SW480 (cell line): ENCODE results near the gene UGT2A2.
"Not testable (repeated sequence)": the region's sequence is repeated elsewhere in the genome, so short reads cannot be mapped to it uniquely, and the experiment has no call there.

Experiments used
- DNase-seq: peaks from one replicate; pipeline ENCODE4 v3.0.0-alpha.2; 2016; ENCODE audit warnings: low spot score

UGT2A2 gene

DNA sequence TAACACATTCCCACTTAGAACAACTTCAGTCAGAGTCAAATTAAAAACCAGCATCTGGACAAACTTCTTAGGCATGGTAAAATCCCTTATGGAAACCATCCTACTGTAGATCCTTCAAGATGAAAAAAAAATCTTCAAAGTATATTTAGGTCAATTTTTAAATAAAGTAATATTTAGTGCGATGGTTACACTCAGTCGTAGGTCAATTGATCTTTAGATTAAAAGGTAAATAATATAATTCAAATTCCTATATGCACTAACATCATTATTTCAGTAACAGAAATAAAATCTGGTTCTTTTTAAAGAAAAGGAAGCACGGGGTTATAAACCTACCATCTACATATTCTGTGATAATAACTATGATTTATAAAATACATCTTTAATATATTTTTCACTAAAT is at the start of gene UGT2A2:
Gene UGT2A2 (minus strand): TSS at position 101 of the 400 bp plus-strand sequence. CDS start 2 bp downstream, at position 99.
- no peak for DNase-seq

DNA sequence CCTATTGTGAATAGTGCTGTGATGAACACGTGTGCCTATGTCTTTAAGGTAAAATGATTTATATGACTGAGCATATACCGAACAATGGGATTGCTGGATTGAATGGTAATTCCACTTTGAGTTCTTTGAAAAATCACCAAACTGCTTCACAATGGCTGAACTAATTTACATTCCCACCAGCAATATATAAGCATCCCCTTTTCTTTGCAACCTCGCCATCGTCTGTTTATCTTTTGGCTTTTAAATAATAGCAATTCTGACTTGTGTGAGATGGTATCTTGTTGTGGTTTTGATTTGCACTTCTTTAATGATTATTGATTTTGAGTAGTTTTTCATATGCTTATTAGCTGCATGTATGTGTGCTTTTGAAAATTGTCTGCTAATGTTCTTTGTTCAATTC is 45.4 kb upstream of the UGT2A2 start:
- no peak for DNase-seq

DNA sequence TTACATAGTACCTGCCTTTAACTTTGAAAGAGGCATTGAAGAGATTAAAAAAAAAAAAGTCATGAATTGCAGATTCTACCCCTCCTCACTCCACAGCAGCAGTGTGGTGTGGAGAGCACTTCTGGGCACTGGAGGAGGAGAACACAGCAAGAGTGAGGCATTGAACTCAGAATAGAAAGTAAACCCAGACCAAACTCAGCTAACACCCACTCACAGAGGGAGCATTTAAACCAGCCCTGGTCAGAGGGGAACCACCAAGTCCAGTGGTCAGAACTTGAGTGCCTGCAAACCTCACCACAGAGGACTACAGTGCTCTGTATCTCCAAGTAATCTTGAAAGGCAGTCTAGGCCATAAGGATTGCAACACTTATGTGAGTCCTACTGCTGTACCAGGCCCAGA is 29.2 kb upstream of the UGT2A2 start:
- no peak for DNase-seq

DNA sequence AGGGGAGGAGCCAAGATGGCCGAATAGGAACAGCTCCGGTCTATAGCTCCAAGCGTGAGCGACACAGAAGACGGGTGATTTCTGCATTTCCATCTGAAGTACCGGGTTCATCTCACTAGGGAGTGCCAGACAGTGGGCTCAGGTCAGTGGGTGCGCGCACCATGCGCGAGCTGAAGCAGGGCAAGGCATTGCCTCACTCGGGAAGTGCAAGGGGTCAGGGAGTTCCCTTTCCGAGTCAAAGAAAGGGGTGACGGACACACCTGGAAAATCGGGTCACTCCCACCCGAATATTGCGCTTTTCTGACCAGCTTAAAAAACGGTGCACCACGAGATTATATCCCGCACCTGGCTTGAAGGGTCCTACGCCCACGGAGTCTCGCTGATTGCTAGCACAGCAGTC is 24.6 kb upstream of the UGT2A2 start:
- DNase-seq = not testable (repeated sequence)

DNA sequence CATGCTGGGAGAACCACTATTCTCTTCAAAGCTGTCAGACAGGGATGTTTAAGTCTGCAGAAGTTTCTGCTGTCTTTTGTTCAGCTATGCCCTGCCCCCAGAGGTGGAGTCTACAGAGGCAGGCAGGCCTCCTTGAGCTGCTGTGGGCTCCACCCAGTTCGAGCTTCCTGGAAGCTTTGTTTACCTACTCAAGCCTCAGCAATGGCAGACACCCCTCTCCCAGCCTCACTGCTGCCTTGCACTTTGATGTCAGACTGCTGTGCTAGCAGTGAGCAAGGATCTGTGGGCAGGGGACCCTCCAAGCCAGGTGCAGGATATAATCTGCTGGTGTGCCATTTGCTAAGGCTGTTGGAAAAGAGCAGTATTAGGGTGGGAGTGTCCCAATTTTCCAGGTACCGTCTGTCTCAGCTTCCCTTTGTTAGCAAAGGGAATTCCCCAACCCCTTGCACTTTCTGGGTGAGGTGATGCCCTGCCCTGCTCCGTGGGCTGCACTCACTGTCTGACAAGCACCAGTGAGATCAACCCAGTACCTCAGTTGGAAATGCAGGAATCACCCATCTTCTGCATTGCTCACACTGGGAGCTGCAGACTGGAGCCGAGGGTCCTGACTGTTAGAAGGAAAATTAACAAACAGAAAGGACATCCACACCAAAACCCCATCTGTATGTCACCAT is 21.8 kb upstream of the UGT2A2 start:
- not testable (repeated sequence) for DNase-seq

DNA sequence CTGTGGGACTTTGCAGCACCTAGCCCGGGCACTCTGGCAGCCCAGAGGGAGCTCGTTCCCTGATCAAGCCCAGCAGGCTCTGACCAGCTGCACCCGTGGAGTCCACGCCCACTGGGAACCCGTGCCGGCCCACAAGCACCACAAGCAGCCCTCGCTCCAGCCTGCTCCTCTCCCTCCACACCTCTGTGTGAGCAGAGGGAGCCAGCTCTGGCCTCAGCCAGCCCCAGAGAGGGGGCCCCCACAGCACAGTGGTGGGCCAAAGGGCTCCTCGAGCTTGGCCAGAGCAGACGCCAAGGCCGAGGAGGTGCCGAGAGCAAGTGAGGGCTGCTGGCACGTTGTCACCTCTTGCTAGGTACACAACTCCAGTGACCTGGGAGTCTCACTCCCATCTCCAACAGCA is 18.7 kb upstream of the UGT2A2 start:
- DNase-seq = no peak

DNA sequence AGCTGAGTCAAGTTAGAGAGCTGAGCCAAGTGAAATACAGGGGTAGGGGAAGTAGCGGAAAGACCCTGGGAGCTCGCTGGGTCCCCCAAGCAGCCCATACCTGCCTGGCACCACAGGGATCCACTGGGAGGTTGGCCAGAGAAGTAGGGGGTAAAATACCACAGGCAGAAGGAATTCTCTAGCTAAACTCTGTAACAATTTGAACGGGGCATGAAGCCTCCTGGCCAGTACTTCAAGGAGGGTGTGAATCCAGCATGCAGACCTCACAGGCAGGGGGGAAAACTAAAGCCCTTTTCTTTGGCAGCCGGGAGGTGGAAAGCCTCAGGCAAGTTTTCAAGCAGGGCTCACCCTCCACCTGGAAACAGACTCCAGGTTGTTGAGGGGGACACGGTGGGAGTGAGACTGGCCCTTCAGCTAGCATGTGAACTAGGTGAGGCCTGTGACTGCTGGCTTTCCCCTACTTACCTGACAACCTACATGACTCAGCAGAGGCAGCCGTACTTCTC is 17.3 kb upstream of the UGT2A2 start:
- DNase-seq = no peak

DNA sequence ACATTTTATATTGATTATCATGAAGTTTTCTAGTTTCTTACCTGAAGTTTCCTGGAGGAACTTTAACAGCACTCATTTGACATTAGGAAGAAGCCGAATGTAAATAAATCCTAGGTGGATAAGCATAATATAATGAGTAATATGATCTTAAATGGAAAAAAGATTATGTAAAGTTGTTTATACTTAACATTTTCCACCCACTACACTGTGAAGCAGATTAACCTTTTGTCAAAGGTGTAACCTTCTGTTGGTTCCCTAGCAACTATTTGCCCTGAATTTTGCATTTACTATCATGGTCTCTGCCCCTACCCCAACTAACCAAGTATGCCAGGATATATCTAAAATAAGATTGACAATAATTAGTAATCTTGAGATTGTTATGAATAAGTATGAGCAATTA is 13.7 kb upstream of the UGT2A2 start, which contains the start of gene UGT2A1:
Gene UGT2A1 (minus strand): TSS at position 101 of the 400 bp plus-strand sequence. CDS start 5,603 bp downstream, outside the sequence.
- DNase-seq = no peak

DNA sequence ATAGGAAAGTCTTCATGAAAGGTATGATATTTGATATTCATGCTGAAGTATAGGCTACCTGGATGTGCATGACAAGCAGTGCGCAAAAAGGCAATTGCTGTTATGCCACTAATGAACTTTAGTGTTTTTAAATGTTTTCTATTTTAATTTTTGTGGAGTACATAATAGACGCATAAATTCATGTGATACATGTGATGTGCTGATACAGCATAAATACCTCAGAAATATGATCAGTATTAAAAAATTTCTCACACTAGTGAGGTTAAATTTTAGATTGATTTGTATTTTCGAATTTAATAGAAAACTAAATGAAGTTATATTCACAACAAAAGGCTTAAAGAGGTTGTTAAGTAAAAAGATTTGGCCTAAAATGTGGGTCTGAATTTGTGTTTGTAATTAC is 11.4 kb upstream of the UGT2A2 start:
- no peak for DNase-seq

DNA sequence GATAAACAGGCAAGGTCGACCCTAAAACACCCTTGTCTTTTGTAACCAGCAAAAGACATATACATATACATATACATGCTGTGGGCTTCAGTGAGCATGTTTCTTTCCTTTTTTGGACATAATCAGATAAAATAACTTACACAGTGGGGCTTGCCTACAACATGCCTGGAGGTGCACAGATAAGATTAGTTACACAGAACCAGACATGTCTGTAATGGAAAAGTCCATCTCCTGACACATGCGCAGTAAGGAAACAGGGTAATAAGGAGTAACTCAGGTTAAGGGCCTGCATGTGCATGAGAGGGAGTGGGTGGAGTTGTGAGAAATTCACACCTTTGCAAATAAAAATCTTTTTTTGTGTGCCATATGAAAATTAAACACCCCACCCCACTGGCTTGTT is 10.2 kb upstream of the UGT2A2 start:
- DNase-seq = no peak

DNA sequence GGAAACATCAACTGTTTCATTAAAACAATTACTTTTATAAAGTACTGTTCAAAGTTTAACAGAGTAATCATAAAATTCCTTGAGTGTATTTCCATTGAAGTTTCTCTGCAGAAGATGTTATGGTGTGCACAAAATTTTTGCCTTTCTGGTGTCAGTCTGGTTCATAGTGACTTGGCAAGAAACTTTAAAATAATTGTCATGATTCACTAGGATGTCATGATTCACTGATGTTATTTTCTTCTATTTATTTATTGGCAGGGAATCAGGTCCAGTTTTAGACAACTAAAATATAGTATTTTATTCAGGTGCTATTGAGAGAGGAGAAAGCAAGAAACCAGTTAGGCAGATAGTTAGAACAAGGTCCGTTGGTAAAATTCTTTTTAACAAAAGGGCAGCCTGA is 9.8 kb upstream of the UGT2A2 start:
- no peak for DNase-seq

DNA sequence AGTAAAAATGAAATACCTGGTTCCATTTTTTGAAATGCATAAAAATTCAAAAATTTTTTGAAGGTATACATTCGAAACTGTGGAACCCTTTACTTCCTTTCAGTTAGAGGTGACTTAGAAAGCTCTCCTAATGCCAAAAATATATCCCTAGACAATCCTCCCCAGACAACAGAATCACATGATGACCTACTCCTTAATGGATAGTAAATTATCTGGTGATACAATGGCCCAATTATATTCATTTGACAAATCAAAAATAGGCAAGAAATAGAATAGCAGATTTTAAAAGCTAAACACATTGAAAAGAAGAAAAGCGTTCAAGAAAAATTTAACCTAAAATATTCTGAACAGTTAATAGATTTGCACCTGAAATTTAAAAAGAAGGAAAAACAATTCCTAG is 3.5 kb upstream of the UGT2A2 start:
- no peak for DNase-seq

DNA sequence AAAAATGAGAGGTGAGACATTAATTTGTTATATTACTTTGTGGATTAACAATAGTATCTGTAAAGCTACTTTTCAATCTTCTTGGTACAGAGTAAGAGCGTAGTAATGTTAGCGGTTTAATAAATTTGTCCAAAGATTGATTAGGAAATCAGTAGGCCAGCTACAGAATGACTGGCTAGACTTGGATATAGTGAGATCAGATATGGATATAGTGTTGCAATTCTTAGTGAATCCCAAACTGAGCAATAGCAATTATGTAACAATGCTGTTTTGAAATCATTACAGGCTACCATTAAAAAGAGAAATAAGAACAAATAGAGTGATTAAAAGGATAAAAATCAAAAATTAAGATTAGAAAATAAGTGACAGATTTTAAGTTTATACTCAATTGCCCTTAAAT is 847 bp upstream of the UGT2A2 start:
- no peak for DNase-seq

DNA sequence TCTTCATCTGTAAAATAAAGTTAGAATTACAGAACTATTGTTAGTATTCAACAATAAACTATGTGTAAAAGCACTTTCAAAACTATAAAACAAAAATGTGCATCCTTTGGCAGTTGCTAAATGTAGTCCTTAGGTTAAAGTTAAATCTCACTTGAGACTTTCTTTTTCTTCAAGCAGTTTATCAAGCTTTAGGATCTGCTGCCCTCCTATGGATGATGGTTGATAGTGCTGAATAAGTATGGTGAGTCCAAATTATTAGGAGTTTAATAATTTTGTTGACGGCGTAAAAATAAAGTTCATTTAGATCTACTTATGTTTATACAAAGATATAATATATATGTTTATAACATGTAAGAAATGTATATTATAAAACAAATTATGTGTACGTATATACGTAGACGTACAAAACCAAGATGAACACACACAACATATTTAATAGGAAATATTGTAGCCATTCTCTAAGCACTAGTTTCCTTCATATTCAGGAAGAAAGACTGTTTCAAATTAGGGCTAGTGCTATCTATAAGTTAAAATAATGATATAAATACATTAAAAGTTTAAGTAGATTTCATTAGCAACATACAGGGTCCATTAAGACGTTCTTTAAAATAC is 22.3 kb downstream of the UGT2A2 start:
- DNase-seq = peak; percentile 2

DNA sequence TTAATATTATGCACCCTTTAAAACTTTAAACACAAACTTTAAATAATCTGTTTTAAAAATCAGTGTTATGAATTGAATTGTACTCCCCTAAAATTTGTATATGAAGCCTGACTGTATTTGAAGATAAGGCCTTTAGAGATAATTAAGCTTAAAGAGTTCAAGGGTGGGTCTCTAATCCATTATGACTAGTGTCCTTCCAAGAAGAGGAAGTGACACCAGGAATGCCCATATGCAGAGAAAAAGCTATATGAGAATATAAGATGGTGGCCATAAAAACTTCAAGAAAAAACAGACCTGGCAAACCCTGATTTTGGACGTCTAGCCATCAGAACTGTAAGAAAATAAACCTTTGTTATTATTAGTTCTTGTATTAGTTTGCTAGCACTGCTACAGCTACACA is 29.0 kb downstream of the UGT2A2 start:
- DNase-seq = no peak

DNA sequence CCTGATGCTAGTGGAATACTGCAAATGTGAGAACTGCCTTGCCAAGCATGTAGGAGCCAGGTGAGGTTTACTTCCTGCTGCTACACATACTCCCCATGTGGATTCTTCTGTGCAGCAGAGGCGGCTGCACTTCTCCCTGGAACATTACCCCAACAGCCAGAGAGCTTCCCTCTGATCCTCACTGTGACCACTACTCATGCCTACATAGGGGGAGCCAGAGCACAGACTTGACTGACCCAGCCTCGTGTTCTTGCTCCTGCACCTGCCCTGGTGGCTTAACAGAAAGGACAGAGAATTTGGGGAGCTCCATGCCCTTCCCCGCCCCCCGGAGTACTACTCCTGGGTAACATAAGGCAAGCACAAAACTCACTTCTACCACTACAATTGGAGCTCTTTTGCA is 38.4 kb downstream of the UGT2A2 start:
- DNase-seq = no peak

DNA sequence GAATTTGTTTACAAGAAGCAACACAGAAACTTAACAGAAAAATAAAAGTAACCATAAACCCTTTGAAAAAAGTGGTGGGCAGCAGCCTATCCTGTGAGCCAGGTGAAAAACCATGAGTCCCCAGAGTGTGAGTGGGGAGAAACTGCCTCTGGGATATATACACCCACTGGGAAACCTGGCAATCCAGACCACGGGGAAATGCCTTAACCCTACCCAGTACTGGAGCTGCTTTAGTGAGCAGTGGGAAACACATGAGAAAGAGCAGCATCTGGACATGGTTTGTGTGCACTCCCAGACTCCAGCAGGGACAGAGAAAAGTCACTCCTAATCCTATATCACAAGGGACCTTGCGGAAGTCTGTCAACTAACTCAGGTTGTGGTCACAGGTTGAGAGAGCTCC is 39.4 kb downstream of the UGT2A2 start:
- DNase-seq = no peak

DNA sequence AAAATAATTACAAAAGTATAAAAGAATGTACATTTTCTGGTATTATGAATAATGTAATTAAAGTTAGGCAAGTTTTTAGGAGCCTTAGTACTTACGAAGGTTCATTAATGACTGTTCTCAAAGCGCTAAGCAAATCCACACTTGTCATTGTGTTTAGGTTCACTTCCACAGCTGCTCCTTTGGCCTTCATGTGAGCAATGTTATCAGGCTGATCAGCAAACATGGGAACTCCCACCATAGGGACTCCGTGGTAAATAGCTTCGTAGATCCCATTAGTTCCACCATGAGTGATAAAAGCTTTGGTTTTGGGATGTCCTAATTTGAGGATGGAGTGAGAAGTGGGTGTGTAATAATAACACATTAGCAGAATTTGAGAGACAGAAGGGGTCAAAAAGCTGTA is 45.1 kb downstream of the UGT2A2 start:
- DNase-seq = no peak

DNA sequence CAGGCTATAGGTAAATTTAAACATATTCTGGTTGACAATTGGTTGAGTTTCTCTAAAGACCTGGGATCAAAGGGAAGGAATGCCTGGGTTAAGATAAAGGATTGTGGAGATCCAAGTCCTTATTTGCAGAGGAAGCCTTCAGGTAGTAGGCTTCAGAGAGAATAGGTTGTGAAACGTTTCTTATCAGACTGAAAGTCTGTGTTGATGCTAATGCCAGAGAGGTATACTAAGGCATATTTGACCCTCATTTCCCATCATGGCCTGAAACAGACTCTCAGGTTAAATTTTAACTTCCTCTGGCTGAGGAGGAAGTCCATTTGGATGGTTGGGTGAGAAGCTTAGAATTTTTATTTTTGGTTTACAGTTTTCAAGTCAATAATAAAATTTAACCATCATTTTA is 48.1 kb downstream of the UGT2A2 start:
- no peak for DNase-seq

DNA sequence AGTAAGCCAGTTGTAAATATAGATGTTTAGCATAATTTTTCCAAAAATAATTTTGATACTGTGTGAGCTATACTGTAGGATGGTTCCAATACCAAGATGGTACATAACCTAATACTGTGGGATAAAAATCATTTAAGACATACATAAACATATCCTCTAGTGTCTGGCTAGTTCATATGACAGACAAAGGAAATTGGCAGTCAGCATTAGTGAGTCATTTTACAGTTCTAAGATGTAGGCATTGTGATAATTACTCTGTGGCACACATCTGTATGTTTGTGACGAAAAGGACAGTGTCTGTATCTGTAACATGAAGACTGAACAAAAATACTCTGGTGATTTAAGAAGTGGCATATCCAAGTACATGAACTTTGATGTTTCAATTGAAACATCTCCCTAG is 49.6 kb downstream of the UGT2A2 start:
- no peak for DNase-seq

DNA sequence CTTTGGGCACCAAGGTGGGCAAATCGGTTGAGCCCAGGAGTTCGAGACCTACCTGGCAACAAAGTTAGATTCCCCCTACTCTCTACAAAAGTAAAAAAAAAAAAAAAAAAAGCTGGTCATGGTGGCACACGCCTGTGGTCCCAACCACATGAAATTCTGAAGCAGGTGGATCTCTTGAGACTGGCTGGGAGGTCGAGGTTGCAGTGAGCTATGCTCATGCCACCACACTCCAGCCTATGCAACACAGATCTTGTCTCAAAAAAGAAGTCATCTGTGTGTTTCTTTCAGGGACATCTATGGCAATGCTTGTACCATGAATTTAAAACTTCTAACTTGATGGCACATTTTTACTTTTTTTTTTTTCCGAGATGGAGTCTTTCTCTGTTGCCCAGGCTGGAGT is 55.3 kb downstream of the UGT2A2 start:
- DNase-seq = no peak

DNA sequence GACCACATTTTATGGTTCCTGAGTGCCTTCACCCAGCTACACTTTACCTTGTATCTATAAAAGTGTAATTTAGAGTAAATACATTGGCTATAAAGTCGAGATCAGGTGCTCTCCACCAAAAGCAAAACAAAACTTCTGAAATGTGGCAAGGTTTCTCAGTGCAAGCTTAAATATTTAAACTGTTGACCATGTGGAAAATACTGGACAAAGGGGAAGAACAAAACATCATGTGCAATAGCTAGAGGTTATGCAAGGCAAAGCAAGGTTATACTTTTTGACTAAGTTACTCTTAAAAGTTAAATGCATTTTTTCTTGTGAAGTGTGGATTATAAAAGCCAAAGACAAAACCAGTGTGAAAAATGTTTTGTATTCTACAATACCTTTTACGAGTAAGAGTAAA is 55.9 kb downstream of the UGT2A2 start:
- no peak for DNase-seq

DNA sequence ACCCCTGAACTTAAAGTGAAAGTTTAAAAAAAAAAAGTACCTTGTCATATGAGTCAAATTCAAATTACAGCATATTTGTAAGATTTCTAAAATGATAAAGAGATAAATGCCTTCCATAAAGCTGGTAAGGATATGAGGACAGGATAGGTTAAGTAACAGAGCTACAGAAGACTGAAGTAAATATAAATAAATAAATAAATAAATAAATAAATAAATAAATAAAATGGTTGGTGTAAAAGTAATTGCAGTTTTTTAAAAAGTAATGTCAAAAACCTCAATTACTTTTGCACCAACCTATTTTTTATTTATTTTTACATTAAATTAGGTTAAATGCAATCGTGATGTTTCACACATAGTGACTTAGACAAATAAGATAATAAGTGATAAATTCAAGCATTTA is 62.2 kb downstream of the UGT2A2 start:
- no peak for DNase-seq
